ENCODE results near the gene ZNF135.
A peak's percentile ranks its signal among the peaks of the same experiment; 100 is the strongest.

The ZNF135 gene

DNA sequence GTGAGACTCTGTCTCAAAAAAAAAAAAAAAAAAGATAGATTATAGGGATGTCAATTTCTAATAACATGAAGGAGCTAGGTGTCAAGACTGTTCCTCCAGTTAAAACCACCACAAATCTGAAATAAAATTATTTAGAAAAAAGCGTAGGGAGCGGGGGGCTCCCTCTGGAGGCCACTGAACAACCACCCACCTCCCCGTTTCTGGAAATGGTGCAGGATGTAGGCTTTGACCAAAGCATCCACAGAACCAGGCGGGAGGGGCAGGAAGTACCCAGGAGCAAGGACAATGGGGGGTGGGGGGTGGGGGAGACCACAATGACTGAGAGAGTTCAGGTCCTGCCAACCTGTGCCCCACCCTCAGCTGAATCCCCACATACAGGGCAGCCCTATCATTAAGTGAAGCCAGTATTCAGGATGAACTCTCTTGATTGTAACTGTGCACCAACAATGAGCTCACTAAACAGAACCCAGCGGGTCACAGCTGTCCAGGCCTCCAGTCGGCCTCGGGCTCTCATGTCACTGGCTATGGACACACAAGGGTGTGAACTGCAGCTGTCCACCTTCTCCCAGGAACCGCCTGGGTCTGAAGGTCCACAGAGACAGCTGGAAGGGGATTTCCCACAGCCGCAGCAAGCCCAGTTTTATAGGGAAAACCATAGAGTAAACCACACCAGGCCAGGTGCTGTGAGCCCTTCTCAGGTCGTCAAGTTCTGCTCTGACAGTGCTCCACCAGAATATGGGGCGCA is 32.3 kb downstream of the ZNF135 start:
- no peak for DNase-seq (ENCODE audit: low read depth, low spot score)

DNA sequence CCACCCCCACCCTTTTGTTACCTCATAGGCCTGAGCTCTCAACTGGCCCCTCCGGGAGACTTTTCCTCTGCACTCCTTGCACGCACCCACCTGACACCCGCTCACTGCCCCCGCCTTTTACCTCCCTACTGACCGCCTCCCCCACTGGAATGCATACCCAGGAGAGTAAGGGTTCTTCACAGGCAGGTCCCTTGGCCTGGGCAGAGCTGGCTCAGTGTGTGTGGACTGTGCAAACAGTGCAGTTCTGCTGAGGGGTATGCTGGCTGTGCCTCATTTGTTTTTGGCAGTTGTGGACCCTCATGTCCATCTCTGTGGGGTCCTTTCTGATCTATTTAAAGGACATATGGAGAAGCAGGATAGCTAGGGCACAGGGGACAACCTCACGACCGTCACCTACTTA is 34.0 kb downstream of the ZNF135 start:
- no peak for DNase-seq (ENCODE audit: low read depth, low spot score)

DNA sequence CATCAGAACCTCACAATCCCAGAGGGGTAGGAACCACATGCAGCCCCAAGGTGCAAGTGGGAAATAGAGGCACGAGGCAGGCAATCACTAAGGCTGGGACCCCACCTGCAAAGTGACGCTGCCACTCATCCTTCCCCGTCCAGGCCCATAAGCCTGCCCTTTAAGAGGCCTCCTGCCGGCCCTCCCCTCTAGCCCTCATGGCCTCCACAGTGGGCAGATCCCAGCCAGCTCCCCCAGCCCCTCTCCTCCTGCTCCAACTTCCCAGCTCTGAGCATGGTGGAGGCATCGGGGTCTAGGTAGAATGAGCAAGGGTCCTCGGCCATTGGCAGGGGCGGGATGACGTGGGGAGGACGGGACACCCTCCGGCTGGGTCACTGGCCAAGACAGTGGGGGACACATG is 36.2 kb downstream of the ZNF135 start:
- DNase-seq (ENCODE audit: low read depth, low spot score), result no peak

DNA sequence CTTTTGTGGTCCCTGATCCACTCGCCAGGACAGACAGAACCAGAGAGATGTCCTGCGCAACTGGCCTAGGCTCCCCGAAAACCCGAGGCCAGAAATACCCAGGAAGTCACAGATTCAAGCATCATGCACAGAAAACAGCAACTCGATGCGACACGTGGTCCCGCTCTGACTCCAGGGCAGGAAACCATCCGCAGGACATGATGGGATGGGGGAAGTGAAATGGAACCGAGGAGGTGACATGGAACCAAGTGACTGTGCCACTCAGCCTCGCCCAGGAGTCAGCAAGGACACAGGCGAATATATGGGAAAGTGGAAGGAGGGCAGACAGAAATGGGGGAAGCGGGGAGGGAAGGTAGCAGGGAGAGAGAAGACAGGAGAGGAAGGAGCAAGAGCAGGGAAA is 37.8 kb downstream of the ZNF135 start:
- DNase-seq (ENCODE audit: low read depth, low spot score), result no peak

DNA sequence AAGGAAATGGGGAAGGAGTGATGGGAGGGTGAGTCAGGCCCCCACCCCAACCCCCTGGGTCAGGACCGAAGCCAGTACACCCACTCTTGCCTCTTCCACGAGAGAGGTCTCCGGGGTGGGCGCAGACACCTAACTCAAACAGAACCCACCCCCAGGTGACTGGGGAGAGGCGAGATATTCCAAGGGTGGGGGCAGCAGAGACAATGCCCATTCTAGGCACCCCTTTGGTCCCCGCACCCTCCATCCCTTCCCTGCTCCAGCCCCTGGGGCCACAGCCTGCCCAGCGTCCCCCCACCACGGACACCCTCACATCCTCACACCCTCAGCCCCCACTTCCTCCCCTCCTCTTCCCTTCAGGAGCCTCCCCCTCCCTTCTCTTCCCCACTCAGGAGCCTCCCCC is 38.3 kb downstream of the ZNF135 start:
- DNase-seq (ENCODE audit: low read depth, low spot score), result no peak

DNA sequence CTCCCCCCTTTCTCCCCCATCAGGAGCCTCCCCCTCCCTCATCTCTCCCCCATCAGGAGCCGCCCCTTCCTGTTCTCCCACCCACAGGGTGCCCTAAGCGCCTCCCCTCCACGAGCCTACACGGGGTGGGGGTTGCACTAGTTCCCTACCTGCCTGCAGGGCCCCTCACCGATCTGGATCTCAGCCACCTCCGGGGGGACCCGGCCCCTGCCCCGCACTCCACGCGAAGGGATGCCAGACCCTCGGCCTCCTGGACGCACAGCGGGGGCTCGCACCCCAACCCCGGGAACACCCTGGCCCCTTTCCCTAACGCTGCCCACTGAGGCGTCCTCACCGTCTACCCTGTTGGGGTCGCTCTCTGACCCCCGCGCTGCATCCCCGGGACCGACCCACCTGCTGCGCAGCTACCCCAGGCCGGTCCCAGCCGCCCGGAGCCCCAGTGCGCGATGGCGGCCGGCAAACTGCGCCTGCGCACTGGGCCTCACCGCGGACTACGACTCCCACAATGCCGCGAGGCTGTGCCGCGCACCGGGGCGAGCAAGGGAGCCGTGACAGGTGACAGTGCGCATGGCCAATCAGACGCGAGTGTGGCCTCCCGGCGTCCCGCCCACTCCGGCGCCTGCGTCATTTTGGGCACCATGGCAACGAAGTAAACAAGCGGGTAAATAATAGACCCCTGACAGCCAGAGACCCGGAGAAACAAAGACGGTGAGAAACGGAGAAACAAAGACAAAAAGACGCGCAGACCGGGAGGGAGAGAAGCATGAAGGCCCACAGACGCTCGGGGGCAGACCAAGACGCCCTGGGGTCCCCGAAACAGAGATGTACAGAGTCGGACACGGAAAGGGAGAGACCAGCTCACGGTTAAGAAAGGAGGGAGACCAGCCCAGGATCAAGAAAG is 38.9 kb downstream of the ZNF135 start, which contains the start of gene ZSCAN18:
Gene ZSCAN18 (minus strand): TSS at position 451 of the 901 bp plus-strand sequence. CDS start 7,964 bp downstream, outside the sequence.
- peak; percentile 83 for DNase-seq (ENCODE audit: low read depth, low spot score)

DNA sequence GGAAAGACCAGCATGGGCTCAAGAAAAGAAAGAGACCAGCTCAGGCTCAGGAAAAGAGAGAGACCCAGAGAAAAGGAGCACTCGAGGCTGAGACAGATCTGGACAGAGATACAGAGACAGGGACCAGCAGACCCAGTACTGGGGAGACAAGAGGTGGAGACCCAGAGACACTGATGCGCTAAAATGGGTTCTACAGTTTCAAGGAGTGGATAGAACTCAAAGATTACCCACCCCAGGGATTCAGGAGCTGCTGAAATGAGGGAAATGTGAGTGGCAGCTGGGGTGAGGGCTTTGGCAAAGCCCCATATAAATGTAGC is 39.6 kb downstream of the ZNF135 start:
- no peak for DNase-seq (ENCODE audit: low read depth, low spot score)

DNA sequence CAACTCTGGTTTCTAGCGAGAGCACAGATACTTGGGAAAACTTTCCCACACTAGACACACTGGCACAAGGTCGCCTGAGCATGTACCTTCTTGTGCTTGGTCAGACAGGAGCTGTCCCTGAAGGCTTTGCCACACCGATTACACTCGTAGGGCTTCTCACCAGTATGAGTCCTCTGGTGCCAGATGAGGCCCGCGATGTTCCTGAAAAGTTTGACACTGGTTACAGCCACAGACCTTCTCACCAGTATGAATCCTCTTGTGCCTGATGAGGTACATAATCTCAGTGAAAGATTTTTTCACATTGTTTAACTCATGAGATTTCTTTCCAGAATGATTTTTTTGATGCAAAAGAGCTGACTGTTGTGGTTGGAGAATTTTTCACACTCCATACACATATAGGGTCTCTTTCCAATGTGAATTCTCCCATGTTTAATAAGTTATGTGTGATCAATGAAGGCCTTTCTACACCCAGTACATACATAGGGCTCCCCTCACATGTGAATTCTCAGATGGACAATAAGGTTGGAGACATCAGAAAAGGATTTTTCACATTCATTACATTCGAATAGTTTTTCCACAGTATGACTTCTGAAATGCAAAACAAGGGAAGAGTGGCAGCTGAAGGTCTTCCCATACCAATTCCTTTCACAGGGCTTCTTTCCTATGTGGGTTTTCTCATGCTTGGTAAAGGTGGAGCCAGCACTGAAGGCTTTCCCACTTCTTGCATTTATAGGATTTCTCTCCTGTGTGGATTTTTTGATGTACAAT is 48.9 kb downstream of the ZNF135 start:
- DNase-seq (ENCODE audit: low read depth, low spot score), result no peak

DNA sequence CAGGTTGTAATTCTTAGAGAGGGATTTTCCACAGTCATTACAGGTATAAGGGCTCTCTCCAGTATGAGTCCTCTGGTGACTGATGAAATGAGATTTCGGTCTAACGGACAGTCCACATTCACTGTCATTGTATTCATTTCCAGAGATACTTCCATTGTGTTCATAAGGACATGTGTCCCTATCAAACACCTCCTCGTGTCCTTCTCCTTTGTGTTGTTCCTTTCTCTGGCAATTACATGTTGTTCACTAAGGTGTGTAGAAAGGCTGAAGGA is 49.4 kb downstream of the ZNF135 start:
- no peak for DNase-seq (ENCODE audit: low read depth, low spot score)

DNA sequence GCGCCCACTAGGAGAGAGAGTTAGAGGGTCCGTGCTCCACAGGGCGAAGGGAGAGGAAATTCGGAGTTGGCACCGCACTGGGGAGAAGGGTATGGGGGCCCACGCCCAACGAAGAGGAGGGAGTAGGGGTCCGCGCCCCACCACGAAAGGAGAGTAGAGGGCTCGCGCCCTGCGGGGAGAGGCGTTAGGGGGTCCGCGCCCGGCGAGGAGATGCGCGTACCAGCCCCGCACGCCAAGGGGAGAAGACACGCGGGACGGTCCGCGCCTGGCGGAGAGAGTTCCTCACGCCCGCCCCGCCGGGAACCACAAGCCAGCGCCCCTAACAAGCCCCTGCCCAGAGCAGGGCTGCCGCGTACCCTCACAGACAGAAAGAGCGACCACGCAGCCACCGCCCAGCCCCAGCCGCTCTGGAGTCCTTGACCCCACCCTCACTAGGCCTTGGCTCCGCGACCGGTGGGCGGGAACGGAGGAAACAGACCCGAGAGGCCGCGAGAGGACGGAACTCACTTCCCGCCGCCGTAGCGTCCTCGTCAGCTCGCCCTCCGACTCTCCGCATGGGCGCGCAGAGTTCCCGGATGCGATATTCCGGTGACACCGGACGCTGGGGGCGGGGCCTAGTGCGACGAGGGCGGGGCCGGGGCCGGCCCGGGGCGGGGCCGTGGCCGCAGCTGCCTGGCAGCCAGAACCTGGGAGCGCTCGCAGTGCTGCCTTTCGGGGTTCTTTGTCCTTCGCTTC is 58.9 kb downstream of the ZNF135 start:
- no peak for DNase-seq (ENCODE audit: low read depth, low spot score)

DNA sequence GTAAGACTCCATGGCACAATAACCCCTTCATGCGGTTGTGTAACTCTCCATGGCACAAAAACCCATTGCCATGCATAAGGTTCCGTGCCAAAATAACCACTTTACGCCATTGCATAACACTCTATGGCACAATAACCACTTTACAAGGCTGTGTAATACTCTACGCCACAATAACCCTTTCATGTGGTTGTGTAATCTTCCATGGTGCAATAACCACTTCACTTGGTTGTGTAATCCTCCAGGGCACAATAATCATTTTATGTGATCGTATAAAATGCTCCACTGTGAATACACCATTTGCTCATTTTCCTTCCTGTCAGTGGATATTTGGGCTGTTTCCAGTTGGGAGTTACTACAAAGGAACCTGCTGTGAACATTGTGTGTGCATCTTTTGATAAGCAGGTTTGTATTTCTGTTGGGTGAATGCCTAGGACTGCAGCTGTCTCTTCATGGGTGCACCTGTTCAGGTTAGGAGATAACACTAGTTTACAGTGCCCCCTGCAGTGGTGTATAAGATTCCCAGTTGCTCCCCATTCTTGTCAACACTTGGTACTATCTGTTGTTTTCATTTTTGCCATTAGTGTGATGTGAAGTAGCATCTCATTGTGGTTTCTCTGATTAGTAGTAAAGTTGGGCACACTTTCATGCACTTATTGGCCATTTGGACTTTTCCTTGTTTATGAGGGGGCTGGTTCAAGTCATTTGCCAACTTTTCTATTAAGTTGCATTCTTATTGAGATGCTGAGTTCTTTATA is 60.1 kb downstream of the ZNF135 start:
- no peak for DNase-seq (ENCODE audit: low read depth, low spot score)
